ENCODE data around the gene RCSD1.

Gene RCSD1

DNA sequence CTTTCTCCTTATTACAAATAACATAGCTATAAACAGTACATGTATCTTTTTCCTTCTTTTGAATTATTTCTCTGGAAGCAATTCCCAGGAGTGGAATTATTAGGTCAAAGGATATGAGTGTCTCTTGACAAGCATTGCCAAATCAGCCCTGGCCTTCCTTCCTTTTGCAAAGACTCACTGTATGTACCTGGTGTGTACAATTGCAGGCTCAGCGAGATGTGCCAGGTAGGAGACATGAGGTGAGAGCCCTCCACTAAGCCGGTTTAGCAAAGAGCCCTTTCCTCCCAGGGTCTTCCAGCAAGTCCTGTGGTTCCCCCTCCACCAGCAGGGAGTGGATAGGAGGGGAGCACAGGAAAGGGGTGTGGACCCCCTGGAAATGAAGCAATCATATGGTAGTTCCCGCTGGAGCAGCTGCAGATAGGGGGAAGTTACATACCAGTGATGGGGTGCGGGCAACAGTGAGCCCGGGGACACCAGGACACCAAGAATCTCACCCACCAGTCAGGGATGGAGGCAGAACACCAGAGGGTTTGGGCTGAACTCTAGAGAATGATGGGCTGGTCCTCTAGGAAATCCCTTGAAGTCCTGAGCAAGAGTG lies 18.3 kb downstream of the RCSD1 start:
- TF ChIP-seq ZBTB7A (IDR thresholded peaks at IDR 0.05; ENCODE audit: low read depth), result no peak
- TF ChIP-seq NFIC (IDR thresholded peaks at IDR 0.05), result no peak
- TF ChIP-seq, protein P1, sequence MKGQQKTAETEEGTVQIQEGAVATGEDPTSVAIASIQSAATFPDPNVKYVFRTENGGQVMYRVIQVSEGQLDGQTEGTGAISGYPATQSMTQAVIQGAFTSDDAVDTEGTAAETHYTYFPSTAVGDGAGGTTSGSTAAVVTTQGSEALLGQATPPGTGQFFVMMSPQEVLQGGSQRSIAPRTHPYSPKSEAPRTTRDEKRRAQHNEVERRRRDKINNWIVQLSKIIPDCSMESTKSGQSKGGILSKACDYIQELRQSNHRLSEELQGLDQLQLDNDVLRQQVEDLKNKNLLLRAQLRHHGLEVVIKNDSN (IDR thresholded peaks at IDR 0.05), result no peak
- TF ChIP-seq FOXM1 (IDR thresholded peaks at IDR 0.05; ENCODE audit: borderline replicate concordance, low read depth), result no peak
- no peak for TF ChIP-seq TAF1 (IDR thresholded peaks at IDR 0.05; ENCODE audit: low read depth)
- no peak for TF ChIP-seq CREB1 (IDR thresholded peaks at IDR 0.05; ENCODE audit: low read depth)

DNA sequence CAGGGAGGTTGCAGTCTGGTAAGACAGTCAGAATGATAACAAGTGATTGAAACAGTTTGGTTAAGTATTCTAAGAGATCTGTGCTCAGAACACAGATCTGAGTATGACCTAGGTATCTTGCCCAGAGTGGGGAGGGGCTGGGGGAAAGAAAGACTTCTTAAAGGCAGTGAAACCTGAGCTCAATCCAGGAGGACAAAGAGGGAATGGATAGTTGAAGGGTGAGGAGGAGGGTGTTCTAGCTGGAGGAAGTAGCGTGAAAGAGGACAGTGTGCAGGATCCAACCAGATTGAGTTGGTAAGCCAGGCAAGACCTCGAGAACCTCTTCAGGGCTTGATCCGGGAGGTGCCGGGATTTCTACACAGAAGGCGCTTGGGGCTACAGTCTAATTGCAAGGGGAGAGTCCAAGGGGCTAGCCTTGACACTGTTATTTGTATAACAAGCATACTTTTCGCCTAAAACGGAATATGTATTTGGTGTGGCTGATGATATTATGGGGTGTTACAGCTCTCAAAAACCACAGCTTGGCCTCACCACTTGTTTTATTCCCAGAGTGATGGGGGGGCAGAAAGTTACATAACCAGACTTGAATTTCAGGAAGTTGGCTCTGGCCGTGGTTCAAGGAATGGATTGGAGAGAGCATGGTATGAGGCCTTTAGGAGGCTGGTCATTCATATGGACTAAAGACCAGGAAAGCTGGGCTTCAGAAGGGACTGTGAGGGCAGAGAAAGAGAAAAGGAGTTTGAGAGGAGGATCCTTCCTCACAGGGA lies 19.1 kb downstream of the RCSD1 start:
- TF ChIP-seq NFIC (IDR thresholded peaks at IDR 0.05), result no peak
- no peak for TF ChIP-seq EP300 (IDR thresholded peaks at IDR 0.05; ENCODE audit: borderline replicate concordance)
- TF ChIP-seq TEAD4 (IDR thresholded peaks at IDR 0.05), result no peak
- no peak for TF ChIP-seq CEBPB (IDR thresholded peaks at IDR 0.05)
- TF ChIP-seq, protein P2, sequence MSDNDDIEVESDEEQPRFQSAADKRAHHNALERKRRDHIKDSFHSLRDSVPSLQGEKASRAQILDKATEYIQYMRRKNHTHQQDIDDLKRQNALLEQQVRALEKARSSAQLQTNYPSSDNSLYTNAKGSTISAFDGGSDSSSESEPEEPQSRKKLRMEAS (IDR thresholded peaks at IDR 0.05), result no peak
- TF ChIP-seq EGR1 (IDR thresholded peaks at IDR 0.05), result no peak
- no peak for TF ChIP-seq ZBTB7A (IDR thresholded peaks at IDR 0.05; ENCODE audit: low read depth)
- no peak for TF ChIP-seq FOXM1 (IDR thresholded peaks at IDR 0.05; ENCODE audit: borderline replicate concordance, low read depth)
- TF ChIP-seq, protein P3, sequence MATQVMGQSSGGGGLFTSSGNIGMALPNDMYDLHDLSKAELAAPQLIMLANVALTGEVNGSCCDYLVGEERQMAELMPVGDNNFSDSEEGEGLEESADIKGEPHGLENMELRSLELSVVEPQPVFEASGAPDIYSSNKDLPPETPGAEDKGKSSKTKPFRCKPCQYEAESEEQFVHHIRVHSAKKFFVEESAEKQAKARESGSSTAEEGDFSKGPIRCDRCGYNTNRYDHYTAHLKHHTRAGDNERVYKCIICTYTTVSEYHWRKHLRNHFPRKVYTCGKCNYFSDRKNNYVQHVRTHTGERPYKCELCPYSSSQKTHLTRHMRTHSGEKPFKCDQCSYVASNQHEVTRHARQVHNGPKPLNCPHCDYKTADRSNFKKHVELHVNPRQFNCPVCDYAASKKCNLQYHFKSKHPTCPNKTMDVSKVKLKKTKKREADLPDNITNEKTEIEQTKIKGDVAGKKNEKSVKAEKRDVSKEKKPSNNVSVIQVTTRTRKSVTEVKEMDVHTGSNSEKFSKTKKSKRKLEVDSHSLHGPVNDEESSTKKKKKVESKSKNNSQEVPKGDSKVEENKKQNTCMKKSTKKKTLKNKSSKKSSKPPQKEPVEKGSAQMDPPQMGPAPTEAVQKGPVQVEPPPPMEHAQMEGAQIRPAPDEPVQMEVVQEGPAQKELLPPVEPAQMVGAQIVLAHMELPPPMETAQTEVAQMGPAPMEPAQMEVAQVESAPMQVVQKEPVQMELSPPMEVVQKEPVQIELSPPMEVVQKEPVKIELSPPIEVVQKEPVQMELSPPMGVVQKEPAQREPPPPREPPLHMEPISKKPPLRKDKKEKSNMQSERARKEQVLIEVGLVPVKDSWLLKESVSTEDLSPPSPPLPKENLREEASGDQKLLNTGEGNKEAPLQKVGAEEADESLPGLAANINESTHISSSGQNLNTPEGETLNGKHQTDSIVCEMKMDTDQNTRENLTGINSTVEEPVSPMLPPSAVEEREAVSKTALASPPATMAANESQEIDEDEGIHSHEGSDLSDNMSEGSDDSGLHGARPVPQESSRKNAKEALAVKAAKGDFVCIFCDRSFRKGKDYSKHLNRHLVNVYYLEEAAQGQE (IDR thresholded peaks at IDR 0.05; ENCODE audit: low read depth), result no peak
- no peak for TF ChIP-seq TAF1 (IDR thresholded peaks at IDR 0.05; ENCODE audit: low read depth)
- no peak for TF ChIP-seq CREB1 (IDR thresholded peaks at IDR 0.05; ENCODE audit: low read depth)
- TF ChIP-seq YY1 (IDR thresholded peaks at IDR 0.05; ENCODE audit: low read depth), result no peak
- TF ChIP-seq, protein P1 (IDR thresholded peaks at IDR 0.05), result no peak
- no peak for TF ChIP-seq RAD21 (IDR thresholded peaks at IDR 0.05; ENCODE audit: low read depth)
- TF ChIP-seq TCF12 (IDR thresholded peaks at IDR 0.05; ENCODE audit: low read depth), result no peak

DNA sequence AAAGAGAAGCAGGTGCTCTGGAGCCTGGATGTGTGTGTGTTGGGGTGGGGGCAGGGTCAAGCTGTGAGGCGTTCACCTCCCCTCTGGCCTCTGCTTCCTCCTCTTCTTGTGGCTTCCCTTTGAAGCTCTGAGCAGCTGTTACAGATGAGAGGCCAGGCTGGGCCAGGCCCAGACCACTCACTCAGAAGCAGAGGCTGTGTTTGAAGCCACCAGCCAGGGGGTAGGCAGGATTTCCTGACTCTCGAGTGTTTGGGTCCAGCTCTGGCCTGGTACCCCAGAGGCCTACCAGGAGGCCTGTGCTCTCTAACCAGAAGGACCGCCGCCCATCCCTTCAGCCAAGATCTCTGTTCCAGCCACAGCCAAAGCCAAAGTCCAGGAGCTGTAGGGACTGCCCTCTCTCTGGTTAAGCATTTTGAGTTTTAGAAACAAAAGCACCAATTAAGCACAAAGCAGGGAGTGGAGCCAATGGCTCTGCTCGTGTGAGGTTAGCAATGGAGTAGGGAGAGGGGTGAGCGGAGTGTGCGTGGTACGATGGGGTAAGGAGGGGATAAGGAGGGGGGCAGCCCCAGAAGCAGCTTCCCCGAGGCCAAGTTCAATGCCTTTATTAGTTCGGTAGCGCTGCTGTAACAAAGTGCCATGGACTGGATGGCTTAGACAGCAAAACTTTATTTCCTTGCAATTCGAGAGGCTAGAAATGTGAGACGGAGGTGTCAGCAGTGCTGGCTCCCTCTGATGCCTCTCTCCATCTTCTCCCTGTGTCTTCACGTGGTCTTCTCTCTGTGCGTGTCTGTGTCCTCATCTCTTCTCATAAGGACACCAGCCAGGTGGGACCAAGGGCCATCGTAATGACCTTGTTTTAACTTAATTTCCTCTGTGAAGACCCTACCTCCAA lies 20.5 kb downstream of the RCSD1 start:
- no peak for TF ChIP-seq EGR1 (IDR thresholded peaks at IDR 0.05)
- no peak for TF ChIP-seq FOXM1 (IDR thresholded peaks at IDR 0.05; ENCODE audit: borderline replicate concordance, low read depth)
- TF ChIP-seq TCF12 (IDR thresholded peaks at IDR 0.05; ENCODE audit: low read depth), result no peak
- TF ChIP-seq TEAD4 (IDR thresholded peaks at IDR 0.05), result no peak
- TF ChIP-seq, protein P3 (IDR thresholded peaks at IDR 0.05; ENCODE audit: low read depth), result no peak
- no peak for TF ChIP-seq RAD21 (IDR thresholded peaks at IDR 0.05; ENCODE audit: low read depth)

DNA sequence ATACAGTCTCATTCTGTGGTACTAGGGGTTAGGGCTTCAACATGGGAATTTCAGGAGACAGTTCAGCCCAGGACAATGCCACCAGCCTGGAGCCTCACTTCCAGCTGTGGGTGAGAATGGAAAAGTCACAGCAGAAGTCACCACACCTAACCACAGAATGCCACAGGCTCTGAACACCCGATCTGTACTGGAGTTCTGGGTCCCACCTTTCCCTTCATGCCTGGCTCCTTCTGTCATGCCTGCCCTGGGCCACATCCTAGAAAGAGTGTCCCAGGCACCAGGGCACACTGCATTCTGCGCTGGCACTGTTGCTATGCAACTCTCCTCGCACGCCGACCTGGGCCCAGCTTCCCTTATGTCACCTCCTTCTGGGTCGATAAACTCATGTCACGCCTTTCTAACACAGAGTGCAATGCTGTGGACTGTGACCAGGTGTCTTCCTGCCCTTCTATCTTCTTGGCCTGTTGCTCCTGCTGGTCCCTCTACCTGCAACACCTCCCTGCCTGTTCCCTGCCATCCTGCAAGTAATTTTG lies 21.2 kb downstream of the RCSD1 start:
- TF ChIP-seq FOXM1 (IDR thresholded peaks at IDR 0.05; ENCODE audit: borderline replicate concordance, low read depth), result no peak
- TF ChIP-seq RAD21 (IDR thresholded peaks at IDR 0.05; ENCODE audit: low read depth), result no peak
- no peak for TF ChIP-seq YY1 (IDR thresholded peaks at IDR 0.05; ENCODE audit: low read depth)
- TF ChIP-seq TCF12 (IDR thresholded peaks at IDR 0.05; ENCODE audit: low read depth), result no peak
- TF ChIP-seq EGR1 (IDR thresholded peaks at IDR 0.05), result no peak
- TF ChIP-seq ZBTB7A (IDR thresholded peaks at IDR 0.05; ENCODE audit: low read depth), result no peak

DNA sequence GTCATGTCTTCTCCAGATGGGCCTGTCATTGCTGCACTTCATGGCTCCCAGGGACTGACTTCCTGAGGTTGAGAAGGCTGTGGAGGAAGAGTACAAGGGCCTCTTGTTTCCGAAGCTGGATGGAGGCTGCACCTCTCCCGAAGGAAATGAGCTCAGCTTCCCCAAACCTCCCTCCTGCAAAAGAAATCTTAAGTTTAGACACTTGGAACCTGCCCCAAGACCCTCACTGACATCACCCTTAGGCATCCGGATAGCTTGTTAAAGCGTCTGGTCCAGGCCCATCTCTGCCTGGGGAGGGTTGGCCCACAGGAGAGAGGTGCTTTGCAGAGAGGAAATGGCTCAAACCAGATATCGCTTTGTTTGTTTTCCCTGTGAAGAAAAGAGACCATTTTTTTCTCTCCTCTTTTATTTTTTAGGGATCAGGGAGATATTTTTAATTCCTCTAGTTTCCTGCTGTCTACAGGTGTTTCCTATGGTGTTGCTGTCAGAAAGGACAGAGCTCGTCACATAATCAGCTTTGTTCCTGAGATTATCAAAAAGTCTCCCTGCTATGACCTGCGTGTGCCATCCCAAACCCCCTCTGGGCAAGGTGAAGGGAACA lies 25.0 kb downstream of the RCSD1 start:
- TF ChIP-seq TCF12 (IDR thresholded peaks at IDR 0.05; ENCODE audit: low read depth) (no peak), TAF1 (IDR thresholded peaks at IDR 0.05; ENCODE audit: low read depth) (no peak), TEAD4 (IDR thresholded peaks at IDR 0.05) (no peak), CEBPB (IDR thresholded peaks at IDR 0.05) (no peak), FOXM1 (IDR thresholded peaks at IDR 0.05; ENCODE audit: borderline replicate concordance, low read depth) (no peak), EP300 (IDR thresholded peaks at IDR 0.05; ENCODE audit: borderline replicate concordance) (no peak), YY1 (IDR thresholded peaks at IDR 0.05; ENCODE audit: low read depth) (no peak), CREB1 (IDR thresholded peaks at IDR 0.05; ENCODE audit: low read depth) (no peak), NFIC (IDR thresholded peaks at IDR 0.05) (no peak), ZBTB7A (IDR thresholded peaks at IDR 0.05; ENCODE audit: low read depth) (no peak), EGR1 (IDR thresholded peaks at IDR 0.05) (no peak)
- TF ChIP-seq, protein P3 (IDR thresholded peaks at IDR 0.05; ENCODE audit: low read depth), result no peak
- TF ChIP-seq, protein P1 (IDR thresholded peaks at IDR 0.05), result no peak
- TF ChIP-seq, protein P2 (IDR thresholded peaks at IDR 0.05), result no peak
